ENCODE results near the gene ADAM30. TPM values are rescaled to one million over a fixed set of nuclear protein-coding genes. Genes with fewer than 3 reads are reported as not detected.
"Not testable (repeated sequence)": the region's sequence is repeated elsewhere in the genome, so short reads cannot be mapped to it uniquely, and the experiment has no call there.

ADAM30 gene
- total RNA-seq, 1 experiment from 2014 or later, result not detected

- no peaks in the 10 kb centered on the region for H3K36me3 ChIP-seq
- no peaks in the 10 kb centered on the region for H3K27me3 ChIP-seq
- no peaks in the 10 kb centered on the region for H3K9me3 ChIP-seq
- DNase-seq, result no peak
- H3K4me3 ChIP-seq, result no peak overlapping the region
Observed at GRCh38 chr1:119862276-119862675, 34.0 kb downstream of the ADAM30 start.

- Histone ChIP-seq H3K9me3 (no peaks in the 10 kb centered on the region), H3K27me3 (no peaks in the 10 kb centered on the region), H3K36me3 (no peaks in the 10 kb centered on the region), H3K4me3 (no peak overlapping the region)
- no peak for DNase-seq
Observed at GRCh38 chr1:119861547-119861946, 34.8 kb downstream of the ADAM30 start.

GRCh38 chr1:119859647-119860046 is 36.7 kb downstream of the ADAM30 start:
- Histone ChIP-seq H3K36me3 (no peaks in the 10 kb centered on the region), H3K27me3 (no peaks in the 10 kb centered on the region), H3K4me3 (no peak overlapping the region), H3K9me3 (no peaks in the 10 kb centered on the region)
- peak; percentile 39 for DNase-seq

- not testable (repeated sequence) for DNase-seq, H3K36me3 ChIP-seq, H3K9me3 ChIP-seq, H3K4me3 ChIP-seq, H3K27me3 ChIP-seq
Observed at GRCh38 chr1:119858556-119859214, 37.6 kb downstream of the ADAM30 start.

GRCh38 chr1:119858126-119858525 is 38.2 kb downstream of the ADAM30 start:
- no peaks in the 10 kb centered on the region for H3K27me3 ChIP-seq
- no peaks in the 10 kb centered on the region for H3K36me3 ChIP-seq
- DNase-seq, result no peak
- H3K9me3 ChIP-seq, result no peaks in the 10 kb centered on the region
- H3K4me3 ChIP-seq, result no peak overlapping the region

- no peaks in the 10 kb centered on the region for H3K27me3 ChIP-seq
- H3K9me3 ChIP-seq, result no peaks in the 10 kb centered on the region
- DNase-seq, result no peak
- H3K4me3 ChIP-seq, result no peak overlapping the region
- no peaks in the 10 kb centered on the region for H3K36me3 ChIP-seq
Observed at GRCh38 chr1:119853155-119853554, 43.2 kb downstream of the ADAM30 start.

- not testable (repeated sequence) for H3K4me3 ChIP-seq, H3K9me3 ChIP-seq, DNase-seq, H3K27me3 ChIP-seq, H3K36me3 ChIP-seq
Observed at GRCh38 chr1:119844206-119844605, 52.1 kb downstream of the ADAM30 start.

Other genes with a start within 250 kb of the ADAM30 start
- 0.22 and 0.23 TPM in 2 replicates for gene ZNF697, start 248.2 kb downstream of the ADAM30 start, total RNA-seq (2014; rRNA removed; shearing (Covaris generic); ENCODE audit: low replicate concordance)
- 240 and 396 TPM in 2 replicates for gene PHGDH, start 184.6 kb downstream of the ADAM30 start, total RNA-seq (2014; rRNA removed; shearing (Covaris generic); ENCODE audit: low replicate concordance)
- gene HMGCS2, start 127.6 kb downstream of the ADAM30 start, total RNA-seq (2014; rRNA removed; shearing (Covaris generic); ENCODE audit: low replicate concordance), result not detected in 2 replicates
- not detected in 2 replicates for gene REG4, start 85.1 kb downstream of the ADAM30 start, total RNA-seq (2014; rRNA removed; shearing (Covaris generic); ENCODE audit: low replicate concordance)
- 70.0 and 76.4 TPM in 2 replicates for gene NOTCH2, start 173.1 kb upstream of the ADAM30 start, total RNA-seq (2014; rRNA removed; shearing (Covaris generic); ENCODE audit: low replicate concordance)

Measured in MG63 (cell line).